ENCODE measurements around the gene RBM39. TPM values are rescaled to one million over a fixed set of nuclear protein-coding genes. Genes with fewer than 3 reads are reported as not detected.
A peak's percentile ranks its signal among the peaks of the same experiment; 100 is the strongest.

The RBM39 gene
- total and polyA plus RNA-seq, 9 of the 15 experiments (the other 6 are each of a cell fraction or from before 2014, with no cell fraction given): 143 to 319 (median 228) TPM

DNA sequence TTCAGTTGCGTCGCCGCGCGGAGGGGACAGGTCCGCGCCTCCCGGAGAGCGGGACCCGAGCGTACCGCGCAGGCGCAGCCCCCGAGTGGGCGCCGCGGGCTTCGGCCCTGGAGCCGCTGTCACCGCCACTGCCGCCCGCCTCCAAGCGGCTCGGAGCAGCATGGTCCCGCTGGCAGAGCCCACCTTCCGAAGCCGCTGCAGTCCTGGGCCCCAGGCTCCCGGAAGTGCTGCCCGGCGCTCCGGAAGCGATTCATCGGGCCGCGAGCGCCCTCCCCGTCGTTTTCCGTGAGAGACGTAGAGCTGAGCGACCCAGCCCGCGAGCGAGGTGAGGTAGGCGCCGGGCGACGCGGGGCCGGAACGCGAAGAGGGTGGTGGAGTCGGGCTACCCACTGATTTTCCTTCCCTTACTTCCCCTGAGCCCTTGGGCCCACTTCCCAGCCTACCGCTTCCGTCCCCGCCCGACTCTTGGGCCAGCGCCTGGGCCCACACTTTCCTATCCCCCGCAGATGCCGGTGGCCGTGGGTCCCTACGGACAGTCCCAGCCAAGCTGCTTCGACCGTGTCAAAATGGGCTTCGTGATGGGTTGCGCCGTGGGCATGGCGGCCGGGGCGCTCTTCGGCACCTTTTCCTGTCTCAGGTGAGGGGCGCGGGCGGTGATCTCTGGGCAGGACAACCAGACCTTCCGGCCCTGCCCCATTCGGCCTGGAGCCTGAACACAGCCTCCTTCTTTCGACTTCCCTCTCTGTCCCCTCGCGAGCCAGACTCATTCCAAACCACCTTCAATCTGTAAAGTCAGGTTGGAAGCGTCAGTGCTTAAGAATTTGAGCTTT is 42.7 kb downstream of the RBM39 start, which contains the start of the genes NFS1 and ROMO1 (continued):
- TF ChIP-seq, protein P1, sequence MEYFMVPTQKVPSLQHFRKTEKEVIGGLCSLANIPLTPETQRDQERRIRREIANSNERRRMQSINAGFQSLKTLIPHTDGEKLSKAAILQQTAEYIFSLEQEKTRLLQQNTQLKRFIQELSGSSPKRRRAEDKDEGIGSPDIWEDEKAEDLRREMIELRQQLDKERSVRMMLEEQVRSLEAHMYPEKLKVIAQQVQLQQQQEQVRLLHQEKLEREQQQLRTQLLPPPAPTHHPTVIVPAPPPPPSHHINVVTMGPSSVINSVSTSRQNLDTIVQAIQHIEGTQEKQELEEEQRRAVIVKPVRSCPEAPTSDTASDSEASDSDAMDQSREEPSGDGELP (CRISPR knock-in tag; IDR thresholded peaks at IDR 0.05; ENCODE audit: borderline replicate concordance): peak; percentile 69; the same call in 1 of the 2 replicates
- TF ChIP-seq CBFA2T2 (conservative IDR thresholded peaks at IDR 0.05) (no peak), CCAR2 (IDR thresholded peaks at IDR 0.05; ENCODE audit: low read depth, low read length) (no peak), ZBTB8A (IDR thresholded peaks at IDR 0.05; ENCODE audit: partially characterized antibody) (no peak), TCF7 (IDR thresholded peaks at IDR 0.05; ENCODE audit: borderline replicate concordance) (peak; percentile 33; the same call in 1 of the 2 replicates), YBX1 (IDR thresholded peaks at IDR 0.05) (no peak), JUN (IDR thresholded peaks at IDR 0.05; ENCODE audit: borderline replicate concordance, low read depth, low read length) (no peak), JUN (CRISPR knock-in tag; IDR thresholded peaks at IDR 0.05; ENCODE audit: borderline replicate concordance) (peak; percentile 73; the same call in 1 of the 2 replicates), CBX1 (IDR thresholded peaks at IDR 0.05; ENCODE audit: low read depth) (no peak)
- TF ChIP-seq, protein P2, sequence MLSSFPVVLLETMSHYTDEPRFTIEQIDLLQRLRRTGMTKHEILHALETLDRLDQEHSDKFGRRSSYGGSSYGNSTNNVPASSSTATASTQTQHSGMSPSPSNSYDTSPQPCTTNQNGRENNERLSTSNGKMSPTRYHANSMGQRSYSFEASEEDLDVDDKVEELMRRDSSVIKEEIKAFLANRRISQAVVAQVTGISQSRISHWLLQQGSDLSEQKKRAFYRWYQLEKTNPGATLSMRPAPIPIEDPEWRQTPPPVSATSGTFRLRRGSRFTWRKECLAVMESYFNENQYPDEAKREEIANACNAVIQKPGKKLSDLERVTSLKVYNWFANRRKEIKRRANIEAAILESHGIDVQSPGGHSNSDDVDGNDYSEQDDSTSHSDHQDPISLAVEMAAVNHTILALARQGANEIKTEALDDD (IDR thresholded peaks at IDR 0.05): no peak
- TF ChIP-seq, protein P3, sequence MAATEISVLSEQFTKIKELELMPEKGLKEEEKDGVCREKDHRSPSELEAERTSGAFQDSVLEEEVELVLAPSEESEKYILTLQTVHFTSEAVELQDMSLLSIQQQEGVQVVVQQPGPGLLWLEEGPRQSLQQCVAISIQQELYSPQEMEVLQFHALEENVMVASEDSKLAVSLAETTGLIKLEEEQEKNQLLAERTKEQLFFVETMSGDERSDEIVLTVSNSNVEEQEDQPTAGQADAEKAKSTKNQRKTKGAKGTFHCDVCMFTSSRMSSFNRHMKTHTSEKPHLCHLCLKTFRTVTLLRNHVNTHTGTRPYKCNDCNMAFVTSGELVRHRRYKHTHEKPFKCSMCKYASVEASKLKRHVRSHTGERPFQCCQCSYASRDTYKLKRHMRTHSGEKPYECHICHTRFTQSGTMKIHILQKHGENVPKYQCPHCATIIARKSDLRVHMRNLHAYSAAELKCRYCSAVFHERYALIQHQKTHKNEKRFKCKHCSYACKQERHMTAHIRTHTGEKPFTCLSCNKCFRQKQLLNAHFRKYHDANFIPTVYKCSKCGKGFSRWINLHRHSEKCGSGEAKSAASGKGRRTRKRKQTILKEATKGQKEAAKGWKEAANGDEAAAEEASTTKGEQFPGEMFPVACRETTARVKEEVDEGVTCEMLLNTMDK (IDR thresholded peaks at IDR 0.05; ENCODE audit: borderline replicate concordance, insufficient read depth, low read depth, low read length, poor library complexity, severe bottlenecking): peak; percentile 86
- TF ChIP-seq, protein P4, sequence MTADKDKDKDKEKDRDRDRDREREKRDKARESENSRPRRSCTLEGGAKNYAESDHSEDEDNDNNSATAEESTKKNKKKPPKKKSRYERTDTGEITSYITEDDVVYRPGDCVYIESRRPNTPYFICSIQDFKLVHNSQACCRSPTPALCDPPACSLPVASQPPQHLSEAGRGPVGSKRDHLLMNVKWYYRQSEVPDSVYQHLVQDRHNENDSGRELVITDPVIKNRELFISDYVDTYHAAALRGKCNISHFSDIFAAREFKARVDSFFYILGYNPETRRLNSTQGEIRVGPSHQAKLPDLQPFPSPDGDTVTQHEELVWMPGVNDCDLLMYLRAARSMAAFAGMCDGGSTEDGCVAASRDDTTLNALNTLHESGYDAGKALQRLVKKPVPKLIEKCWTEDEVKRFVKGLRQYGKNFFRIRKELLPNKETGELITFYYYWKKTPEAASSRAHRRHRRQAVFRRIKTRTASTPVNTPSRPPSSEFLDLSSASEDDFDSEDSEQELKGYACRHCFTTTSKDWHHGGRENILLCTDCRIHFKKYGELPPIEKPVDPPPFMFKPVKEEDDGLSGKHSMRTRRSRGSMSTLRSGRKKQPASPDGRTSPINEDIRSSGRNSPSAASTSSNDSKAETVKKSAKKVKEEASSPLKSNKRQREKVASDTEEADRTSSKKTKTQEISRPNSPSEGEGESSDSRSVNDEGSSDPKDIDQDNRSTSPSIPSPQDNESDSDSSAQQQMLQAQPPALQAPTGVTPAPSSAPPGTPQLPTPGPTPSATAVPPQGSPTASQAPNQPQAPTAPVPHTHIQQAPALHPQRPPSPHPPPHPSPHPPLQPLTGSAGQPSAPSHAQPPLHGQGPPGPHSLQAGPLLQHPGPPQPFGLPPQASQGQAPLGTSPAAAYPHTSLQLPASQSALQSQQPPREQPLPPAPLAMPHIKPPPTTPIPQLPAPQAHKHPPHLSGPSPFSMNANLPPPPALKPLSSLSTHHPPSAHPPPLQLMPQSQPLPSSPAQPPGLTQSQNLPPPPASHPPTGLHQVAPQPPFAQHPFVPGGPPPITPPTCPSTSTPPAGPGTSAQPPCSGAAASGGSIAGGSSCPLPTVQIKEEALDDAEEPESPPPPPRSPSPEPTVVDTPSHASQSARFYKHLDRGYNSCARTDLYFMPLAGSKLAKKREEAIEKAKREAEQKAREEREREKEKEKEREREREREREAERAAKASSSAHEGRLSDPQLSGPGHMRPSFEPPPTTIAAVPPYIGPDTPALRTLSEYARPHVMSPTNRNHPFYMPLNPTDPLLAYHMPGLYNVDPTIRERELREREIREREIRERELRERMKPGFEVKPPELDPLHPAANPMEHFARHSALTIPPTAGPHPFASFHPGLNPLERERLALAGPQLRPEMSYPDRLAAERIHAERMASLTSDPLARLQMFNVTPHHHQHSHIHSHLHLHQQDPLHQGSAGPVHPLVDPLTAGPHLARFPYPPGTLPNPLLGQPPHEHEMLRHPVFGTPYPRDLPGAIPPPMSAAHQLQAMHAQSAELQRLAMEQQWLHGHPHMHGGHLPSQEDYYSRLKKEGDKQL (CRISPR knock-in tag; IDR thresholded peaks at IDR 0.05; ENCODE audit: borderline replicate concordance): no peak
- TF ChIP-seq, protein P5, sequence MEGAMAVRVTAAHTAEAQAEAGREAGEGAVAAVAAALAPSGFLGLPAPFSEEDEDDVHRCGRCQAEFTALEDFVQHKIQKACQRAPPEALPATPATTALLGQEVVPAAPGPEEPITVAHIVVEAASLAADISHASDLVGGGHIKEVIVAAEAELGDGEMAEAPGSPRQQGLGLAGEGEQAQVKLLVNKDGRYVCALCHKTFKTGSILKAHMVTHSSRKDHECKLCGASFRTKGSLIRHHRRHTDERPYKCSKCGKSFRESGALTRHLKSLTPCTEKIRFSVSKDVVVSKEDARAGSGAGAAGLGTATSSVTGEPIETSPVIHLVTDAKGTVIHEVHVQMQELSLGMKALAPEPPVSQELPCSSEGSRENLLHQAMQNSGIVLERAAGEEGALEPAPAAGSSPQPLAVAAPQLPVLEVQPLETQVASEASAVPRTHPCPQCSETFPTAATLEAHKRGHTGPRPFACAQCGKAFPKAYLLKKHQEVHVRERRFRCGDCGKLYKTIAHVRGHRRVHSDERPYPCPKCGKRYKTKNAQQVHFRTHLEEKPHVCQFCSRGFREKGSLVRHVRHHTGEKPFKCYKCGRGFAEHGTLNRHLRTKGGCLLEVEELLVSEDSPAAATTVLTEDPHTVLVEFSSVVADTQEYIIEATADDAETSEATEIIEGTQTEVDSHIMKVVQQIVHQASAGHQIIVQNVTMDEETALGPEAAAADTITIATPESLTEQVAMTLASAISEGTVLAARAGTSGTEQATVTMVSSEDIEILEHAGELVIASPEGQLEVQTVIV (CRISPR knock-in tag; IDR thresholded peaks at IDR 0.05; ENCODE audit: borderline replicate concordance): no peak
